Aorta (tissue), 5 donors: Measurements from ENCODE around the gene TXN2. TPM values are rescaled to one million over a fixed set of nuclear protein-coding genes. Genes with fewer than 3 reads are reported as not detected.
A peak's percentile ranks its signal among the peaks of the same experiment; 100 is the strongest.

Experiments
- ATAC-seq: fragments of 200-7000 bp; cut with Tn5 transposase; one replicate; pipeline ENCODE4 v1.9.1; 2022; ENCODE audit warnings: moderate library complexity; ENCODE audit not compliant: low FRiP score
- DNase-seq, 2 donors: peaks; one replicate each; pipeline ENCODE4 v3.0.0-alpha.2; 2020
- H3K27ac ChIP-seq, 2 donors: one replicate each; pipeline ENCODE4 v1.5.1; 2013; ENCODE audit warnings: low read length in 2 of 2, mild to moderate bottlenecking in 2 of 2, moderate library complexity in 2 of 2, control low read depth in 1 of 2, inconsistent platforms in 1 of 2, low read depth in 1 of 2
- H3K27me3 ChIP-seq, 2 donors: one replicate each; pipeline ENCODE4 v1.6.1; 2013; ENCODE audit warnings: control low read depth in 1 of 2, low read length in 1 of 2, mild to moderate bottlenecking in 1 of 2, moderate library complexity in 1 of 2; ENCODE audit not compliant: insufficient read depth in 2 of 2, control insufficient read depth in 1 of 2
- H3K36me3 ChIP-seq, 2 donors: one replicate each; pipeline ENCODE4 v1.6.1; 2013; ENCODE audit warnings: control low read depth in 1 of 2, low read length in 1 of 2, mild to moderate bottlenecking in 1 of 2; ENCODE audit not compliant: insufficient read depth in 2 of 2, control insufficient read depth in 1 of 2
- H3K4me1 ChIP-seq, 2 donors: one replicate each; pipeline ENCODE4 v1.6.1; 2013; ENCODE audit warnings: low read length in 2 of 2, control low read depth in 1 of 2, mild to moderate bottlenecking in 1 of 2, moderate library complexity in 1 of 2; ENCODE audit not compliant: insufficient read depth in 2 of 2, control insufficient read depth in 1 of 2
- H3K4me3 ChIP-seq, 2 donors: one replicate each; pipeline ENCODE4 v1.5.1; 2013; ENCODE audit warnings: low read length in 2 of 2, control low read depth in 1 of 2, mild to moderate bottlenecking in 1 of 2
- H3K9me3 ChIP-seq: one replicate; pipeline ENCODE4 v1.6.1; 2013; ENCODE audit warnings: mild to moderate bottlenecking, low read length; ENCODE audit not compliant: control insufficient read depth
- WGBS, 2 donors: extraction: QIAGEN DNeasy Blood & Tissue Kit; methylation state at CpG; one replicate each; pipeline ENCODE4 v1.1.7; 2013; 5-methylcytosine and 5-hydroxymethylcytosine counted together
- intact Hi-C, 2 donors: fragments of 100-400 bp; cut with DNase I; formaldehyde crosslinking; loops; one replicate each; pipeline versions ENCODE4 v1.14.2 to v1.15.0; 2022
- polyA plus RNA-seq, 2 donors: library from polyadenylated mRNA; stranded (reverse); fragments of 200-250 nt; gene quantifications; one replicate each; pipeline ENCODE4 v1.2.3, GENCODE V29; 2013
- total RNA-seq, 2 donors: library from RNA; stranded (reverse); fragmentation: NEBNext Ultra II Directional; extraction: Animal tissue kit (Norgen Biotek cat#: 25700); gene quantifications; one replicate each; pipeline ENCODE4 v1.2.1, GENCODE V29; 2021
- donor health status: healthy with polysubstance abuse.
- donor health status: Bipolar disorder and iron deficiency.
- donor health status: DM: no; HTN: no; CAD: no.
- donor health status: DM: no; HTN: no; CAD: no.
- donor health status: DM: yes; HTN: yes; CAD: no.

Gene TXN2
- total and polyA plus RNA-seq, 4 donors, result 29.6 to 72.6 (median 48.2) TPM

DNA sequence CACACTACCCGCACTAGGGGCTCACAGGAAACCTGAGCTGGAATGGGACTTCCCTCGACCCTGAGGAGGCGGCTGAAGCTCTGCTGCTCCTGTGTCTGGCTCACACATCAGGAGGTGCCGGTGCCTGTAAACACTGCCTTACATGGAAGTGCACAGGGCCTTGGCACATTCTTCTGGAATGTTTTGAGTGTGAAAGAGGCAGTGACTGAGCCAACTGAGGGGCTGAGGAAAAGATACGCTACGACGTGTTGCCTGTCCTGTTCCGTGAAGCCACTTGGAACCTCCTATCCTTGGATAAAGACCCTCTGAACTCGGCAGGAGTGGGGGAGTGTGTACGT lies 10.5 kb downstream of the TXN2 start:
- Histone ChIP-seq H3K4me3 (no peak overlapping the region), H3K9me3 (no peaks in the 10 kb centered on the region), H3K36me3 (peaks cover 0 to 3% of the 10 kb centered on the region in 2 donors), H3K4me1 (no peaks in the 10 kb centered on the region), H3K27ac (peak overlapping the region; percentile 34 to 90), H3K27me3 (no peaks in the 10 kb centered on the region)
- no peak for ATAC-seq
- WGBS, 2 donors, result 13 to 25% methylated on average over 10 of the region's 10 CpGs
- DNase-seq, result peak in 1 of 2 donors; percentile 79
- intact Hi-C loops, result loop anchor here (2.0 to 5.0 kb wide), 4 partner anchors 148 to 169 kb away; no protein-coding TSS in a partner anchor

DNA sequence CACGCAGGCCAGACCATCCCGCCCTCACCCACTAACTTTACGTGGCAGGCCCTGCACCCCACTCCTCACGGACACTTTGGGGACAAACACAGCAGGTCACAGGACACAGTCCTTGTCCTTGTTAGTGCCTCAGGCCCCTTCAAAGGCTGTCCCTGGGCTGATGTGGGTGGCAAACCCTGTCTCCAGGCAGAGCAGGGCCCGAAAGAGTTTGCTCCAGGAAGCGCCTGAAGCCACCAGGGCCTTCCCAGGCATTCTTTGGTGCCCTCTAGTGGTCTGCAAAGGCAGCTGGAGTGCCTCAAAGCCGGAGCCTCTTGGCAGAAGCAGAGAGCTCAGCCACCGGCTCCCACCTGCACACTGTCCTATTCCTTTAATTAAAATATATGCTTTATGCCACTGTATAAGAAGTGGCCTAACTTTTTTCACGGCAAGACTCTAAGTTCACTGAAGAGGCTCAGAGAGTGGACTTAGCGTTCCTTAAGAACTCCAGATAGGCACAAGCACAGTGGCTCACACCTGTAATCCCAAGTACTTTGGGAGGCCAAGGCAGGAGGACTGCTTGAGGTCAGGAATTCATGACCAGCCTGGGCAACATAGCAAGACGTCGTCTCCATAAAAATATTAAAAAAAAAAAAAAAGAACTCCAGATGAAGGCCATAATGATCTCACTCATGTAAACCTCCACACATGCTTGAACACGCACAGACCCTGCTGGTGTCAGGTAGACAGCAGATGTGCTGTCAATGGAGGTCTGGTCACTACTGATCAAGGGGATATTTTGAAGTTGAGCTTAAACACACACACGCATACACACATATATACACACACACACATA lies 11.1 kb downstream of the TXN2 start:
- intact Hi-C loops, result loop anchor here (2.0 to 5.0 kb wide), 4 partner anchors 148 to 168 kb away; no protein-coding TSS in a partner anchor
- no peaks in the 10 kb centered on the region for H3K9me3 ChIP-seq
- no peaks in the 10 kb centered on the region for H3K36me3 ChIP-seq
- no peaks in the 10 kb centered on the region for H3K27me3 ChIP-seq
- DNase-seq, result peak; percentile 89 to 90
- H3K4me1 ChIP-seq, result no peaks in the 10 kb centered on the region
- ATAC-seq, result peak; percentile 88
- WGBS, 2 donors, result 25 to 26% methylated on average over 14 of the region's 14 CpGs
- no peak overlapping the region for H3K4me3 ChIP-seq
- peak overlapping the region in 1 of 2 donors; percentile 90 for H3K27ac ChIP-seq

DNA sequence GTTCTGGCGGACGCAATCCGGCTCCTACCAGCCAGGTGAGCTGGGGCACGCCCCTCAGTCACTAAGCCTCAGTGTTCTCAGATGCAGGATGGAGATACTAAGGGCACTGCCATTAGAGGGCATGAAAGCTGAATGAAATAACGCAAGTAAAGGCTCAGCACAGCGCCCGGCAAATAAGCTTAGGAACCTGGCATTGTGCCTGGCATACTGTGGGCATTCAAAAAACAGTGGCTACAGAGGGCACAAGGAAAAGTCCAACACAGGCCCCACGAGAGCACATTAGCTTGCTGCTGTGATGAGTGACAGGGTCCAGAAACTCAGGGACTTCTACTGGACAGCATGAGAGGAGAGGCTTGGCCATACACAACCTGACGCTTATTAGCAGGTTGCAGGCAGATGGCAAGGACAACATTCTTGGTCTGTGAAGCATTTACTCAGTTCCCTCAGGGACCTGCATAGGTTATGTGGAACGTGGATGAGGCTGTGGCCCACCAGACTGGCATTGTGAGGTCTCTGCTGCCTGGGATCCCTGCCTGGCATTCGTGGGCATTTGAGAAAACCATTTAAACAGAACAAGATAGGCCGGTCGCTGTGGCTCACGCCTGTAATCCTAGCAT lies 12.2 kb downstream of the TXN2 start:
- 32 to 38% methylated on average over 14 of the region's 14 CpGs for WGBS, 2 donors
- ATAC-seq, result no peak

DNA sequence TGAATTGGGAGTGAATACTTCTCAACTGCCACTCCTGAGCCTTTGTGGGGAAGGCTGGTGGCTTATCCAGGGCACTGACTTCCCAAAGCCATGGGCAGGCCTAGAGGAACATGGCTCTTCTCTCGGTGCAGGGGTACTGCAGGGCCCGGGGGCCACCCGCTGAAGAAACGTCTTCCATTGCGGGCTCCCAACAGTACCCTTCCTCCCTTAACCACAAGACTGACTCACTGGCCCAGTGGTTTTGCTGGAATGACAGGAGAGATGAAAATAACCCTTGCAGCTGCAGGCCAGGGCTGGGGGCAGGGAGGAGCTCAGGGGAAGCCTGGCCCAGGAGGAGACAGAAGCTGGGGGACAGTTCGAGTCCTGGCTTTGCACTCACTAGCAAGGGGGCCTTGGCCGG lies 13.5 kb downstream of the TXN2 start:
- ATAC-seq, result no peak
- no peaks in the 10 kb centered on the region for H3K9me3 ChIP-seq
- H3K4me1 ChIP-seq, result no peaks in the 10 kb centered on the region
- H3K4me3 ChIP-seq, result no peak overlapping the region
- H3K27me3 ChIP-seq, result no peaks in the 10 kb centered on the region
- no peaks in the 10 kb centered on the region for H3K36me3 ChIP-seq
- WGBS, 2 donors, result 48 to 64% methylated on average over 7 of the region's 7 CpGs
- peak; percentile 80 to 84 for DNase-seq
- peak overlapping the region; percentile 48 to 49 for H3K27ac ChIP-seq
- intact Hi-C loops, result loop anchor here in 1 of 2 donors (5.0 kb wide), 1 partner anchor 101 kb away; no protein-coding TSS in a partner anchor

More for the DNA sequence above, 12.2 kb downstream of the TXN2 start:
- no peak overlapping the region for H3K4me3 ChIP-seq
- no peak for DNase-seq
- intact Hi-C loops, result loop anchor here in 1 of 2 donors (5.0 kb wide), 1 partner anchor 102 kb away; no protein-coding TSS in a partner anchor
- H3K27me3 ChIP-seq, result no peaks in the 10 kb centered on the region
- no peaks in the 10 kb centered on the region for H3K9me3 ChIP-seq
- no peaks in the 10 kb centered on the region for H3K4me1 ChIP-seq
- H3K27ac ChIP-seq, result peak overlapping the region in 1 of 2 donors; percentile 83
- no peaks in the 10 kb centered on the region for H3K36me3 ChIP-seq

DNA sequence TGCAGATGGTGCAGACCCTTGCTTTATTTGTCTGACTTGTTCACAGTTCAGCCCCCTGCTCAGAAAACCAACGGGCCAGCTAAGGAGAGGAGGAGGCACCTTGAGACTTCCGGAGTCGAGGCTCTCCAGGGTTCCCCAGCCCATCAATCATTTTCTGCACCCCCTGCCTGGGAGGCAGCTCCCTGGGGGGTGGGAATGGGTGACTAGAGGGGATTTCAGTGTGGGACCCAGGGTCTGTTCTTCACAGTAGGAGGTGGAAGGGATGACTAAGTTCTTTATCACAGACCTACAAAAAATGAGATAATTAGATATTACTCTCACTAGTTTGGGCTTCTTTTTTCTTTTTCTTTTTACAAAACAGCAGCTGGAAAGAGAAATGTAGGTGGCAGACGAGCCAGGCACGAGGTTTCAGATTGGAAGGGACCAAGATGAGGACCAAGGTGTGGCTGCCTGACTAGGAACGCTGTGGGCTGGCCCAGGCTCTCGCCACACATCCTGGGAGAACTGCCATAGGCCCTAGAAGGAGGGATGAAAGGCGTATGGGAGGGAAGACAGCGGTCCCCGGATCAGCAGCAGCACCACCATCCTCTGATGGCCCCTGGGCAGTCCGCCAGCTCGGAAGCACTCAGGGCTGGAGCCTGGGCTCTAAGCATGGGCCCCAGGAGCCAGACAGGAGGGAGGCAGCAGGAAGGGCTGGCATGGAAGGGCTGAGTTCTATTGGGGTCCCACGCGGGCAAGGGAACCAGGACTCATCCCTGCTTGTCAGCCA lies 14.2 kb downstream of the TXN2 start:
- H3K36me3 ChIP-seq, result no peaks in the 10 kb centered on the region
- no peak overlapping the region for H3K4me3 ChIP-seq
- ATAC-seq (no peak), DNase-seq (peak in 1 of 2 donors; percentile 83)
- no peaks in the 10 kb centered on the region for H3K4me1 ChIP-seq
- peak overlapping the region in 1 of 2 donors; percentile 98 for H3K27ac ChIP-seq
- no peaks in the 10 kb centered on the region for H3K9me3 ChIP-seq
- 50 to 56% methylated on average over 14 of the region's 14 CpGs for WGBS, 2 donors
- intact Hi-C loops, result loop anchor here in 1 of 2 donors (5.0 kb wide), 1 partner anchor 100 kb away; no protein-coding TSS in a partner anchor
- H3K27me3 ChIP-seq, result no peaks in the 10 kb centered on the region

DNA sequence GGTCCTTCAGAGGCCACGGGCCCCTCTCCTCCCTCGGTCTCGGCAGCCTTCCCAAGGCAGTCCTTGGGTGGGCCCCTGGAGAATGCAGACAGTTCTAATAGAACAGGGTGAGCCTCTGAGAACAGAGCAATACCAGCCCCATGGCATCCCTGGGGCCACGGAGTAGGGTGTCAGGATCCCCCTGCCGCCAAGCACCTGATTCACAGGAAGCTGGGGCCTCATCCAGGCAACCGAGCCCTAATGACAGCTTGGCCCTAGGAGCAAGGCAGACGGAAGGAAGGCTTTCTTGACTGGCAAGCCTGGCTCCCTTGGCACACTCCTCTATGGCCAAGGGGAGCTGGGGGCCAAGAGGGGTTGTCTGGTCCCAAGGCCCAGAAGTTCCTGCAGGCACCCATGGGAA lies 15.2 kb downstream of the TXN2 start:
- 54 to 56% methylated on average over 7 of the region's 7 CpGs for WGBS, 2 donors
- intact Hi-C loops, result loop anchor here in 1 of 2 donors (5.0 kb wide), 1 partner anchor 99 kb away; no protein-coding TSS in a partner anchor
- H3K4me3 ChIP-seq, result no peak overlapping the region
- DNase-seq (no peak), ATAC-seq (no peak)
- H3K27me3 ChIP-seq, result no peaks in the 10 kb centered on the region
- H3K36me3 ChIP-seq, result no peaks in the 10 kb centered on the region
- no peaks in the 10 kb centered on the region for H3K9me3 ChIP-seq
- peak overlapping the region; percentile 58 to 98 for H3K27ac ChIP-seq
- H3K4me1 ChIP-seq, result no peaks in the 10 kb centered on the region

DNA sequence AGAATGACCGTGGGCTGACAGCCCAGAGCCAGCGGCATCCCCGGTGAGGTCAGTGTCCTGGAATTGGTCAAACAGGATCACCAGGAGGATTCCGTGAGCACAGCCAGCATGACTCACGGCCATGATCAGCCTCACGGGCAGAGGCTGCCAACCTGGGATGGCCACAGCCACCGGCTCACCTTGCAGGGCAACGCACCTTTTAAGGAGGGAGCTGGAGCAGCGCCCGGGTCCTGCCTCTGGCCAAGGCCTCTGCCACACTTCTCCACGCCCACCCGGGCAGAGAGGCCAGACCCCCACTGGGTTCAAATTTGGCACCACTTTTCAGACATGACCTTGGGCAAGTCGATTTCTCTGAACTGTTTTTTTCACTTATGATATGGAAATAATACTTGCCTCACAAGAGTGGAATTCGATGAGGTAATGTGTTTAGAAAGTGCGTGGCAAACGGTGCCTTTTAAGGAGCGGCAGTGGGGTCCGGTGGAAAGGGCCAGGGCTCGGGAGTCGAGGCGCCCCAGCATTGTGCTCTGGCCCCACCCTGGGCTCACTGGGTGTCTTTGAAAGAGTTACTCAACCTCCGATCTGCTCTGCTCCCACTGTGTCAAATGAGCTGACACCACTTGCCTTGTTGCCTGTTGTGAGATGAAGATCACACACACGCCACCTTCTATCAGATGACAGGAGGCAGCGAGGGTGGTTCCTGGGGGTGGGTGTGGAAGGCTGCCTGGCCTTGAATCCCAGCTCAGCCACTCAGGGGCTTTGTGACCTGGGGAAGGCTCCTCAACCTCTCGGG lies 16.0 kb downstream of the TXN2 start:
- ATAC-seq (peak; percentile 51), DNase-seq (peak; percentile 89 to 94)
- no peaks in the 10 kb centered on the region for H3K9me3 ChIP-seq
- H3K27ac ChIP-seq, result peak overlapping the region; percentile 58 to 98
- H3K27me3 ChIP-seq, result no peaks in the 10 kb centered on the region
- H3K36me3 ChIP-seq, result no peaks in the 10 kb centered on the region
- 17 to 19% methylated on average over 25 of the region's 25 CpGs for WGBS, 2 donors
- H3K4me3 ChIP-seq, result no peak overlapping the region
- intact Hi-C loops, result loop anchor here (2.0 to 5.0 kb wide), 2 partner anchors 79 to 98 kb away; partner anchors contain the start of gene MYH9 (in 2 of the 2)
- no peaks in the 10 kb centered on the region for H3K4me1 ChIP-seq
